ENCODE results near the gene SSBP4.

Gene SSBP4

DNA sequence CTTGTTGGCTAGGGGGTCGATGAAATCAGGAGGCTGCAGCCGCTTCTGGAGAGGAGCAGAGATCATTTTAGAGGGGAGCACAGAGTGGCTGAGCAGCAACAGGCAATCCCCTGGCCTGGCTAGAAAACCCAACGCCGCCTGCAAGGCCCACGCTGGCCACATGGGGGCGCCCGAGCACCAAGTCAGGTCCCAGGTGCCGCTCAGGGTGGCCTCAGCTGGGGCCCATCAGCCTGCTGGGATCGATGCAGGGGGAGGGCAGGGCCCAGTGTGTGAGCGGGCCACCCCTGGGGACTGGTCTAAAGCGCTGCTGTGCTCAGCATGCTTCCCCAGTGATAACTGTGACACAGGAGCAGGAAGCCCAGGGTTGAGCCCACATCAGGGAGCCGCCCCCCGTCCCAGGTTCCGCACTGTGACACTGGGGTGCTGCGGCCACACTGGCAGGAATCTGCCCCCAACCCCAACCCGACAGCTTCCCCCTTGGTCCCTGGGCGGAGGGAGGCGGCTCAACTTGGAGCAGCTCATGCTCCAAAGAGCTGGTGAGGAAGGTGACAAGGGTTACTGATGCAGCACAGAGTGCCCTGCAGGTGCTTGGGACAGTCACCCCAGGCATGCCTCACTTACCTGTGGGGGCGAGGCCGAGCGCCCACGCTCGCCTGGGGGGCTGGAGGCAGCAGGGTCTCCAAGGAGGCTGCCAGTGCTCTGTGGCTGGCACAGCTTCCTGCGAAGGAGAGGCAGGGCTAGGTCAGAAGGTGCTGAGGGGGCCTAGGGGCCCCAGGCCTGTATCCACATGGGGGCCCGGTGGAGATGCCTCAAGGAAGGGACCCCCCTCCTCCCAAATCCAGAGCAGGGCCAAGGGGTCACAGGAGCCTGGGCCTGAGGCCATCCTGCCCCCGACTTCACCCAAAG lies 32.0 kb downstream of the SSBP4 start (continued):
- TF ChIP-seq ZNF558 (tag by site-specific recombination; IDR thresholded peaks at IDR 0.05) = no peak
- TF ChIP-seq ZNF629 (tag by site-specific recombination; IDR thresholded peaks at IDR 0.05) = peak; percentile 22; the same call in 1 of the 2 replicates
- TF ChIP-seq ZNF549 (tag by site-specific recombination; IDR thresholded peaks at IDR 0.05) = no peak
- TF ChIP-seq ZIC2 (tag by site-specific recombination; IDR thresholded peaks at IDR 0.05) = peak; percentile 100
- peak; percentile 78 for TF ChIP-seq ZNF341 (tag by site-specific recombination; IDR thresholded peaks at IDR 0.05; ENCODE audit: low read depth)
- TF ChIP-seq, protein P1, sequence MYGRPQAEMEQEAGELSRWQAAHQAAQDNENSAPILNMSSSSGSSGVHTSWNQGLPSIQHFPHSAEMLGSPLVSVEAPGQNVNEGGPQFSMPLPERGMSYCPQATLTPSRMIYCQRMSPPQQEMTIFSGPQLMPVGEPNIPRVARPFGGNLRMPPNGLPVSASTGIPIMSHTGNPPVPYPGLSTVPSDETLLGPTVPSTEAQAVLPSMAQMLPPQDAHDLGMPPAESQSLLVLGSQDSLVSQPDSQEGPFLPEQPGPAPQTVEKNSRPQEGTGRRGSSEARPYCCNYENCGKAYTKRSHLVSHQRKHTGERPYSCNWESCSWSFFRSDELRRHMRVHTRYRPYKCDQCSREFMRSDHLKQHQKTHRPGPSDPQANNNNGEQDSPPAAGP (tag by site-specific recombination; IDR thresholded peaks at IDR 0.05) = peak; percentile 69

DNA sequence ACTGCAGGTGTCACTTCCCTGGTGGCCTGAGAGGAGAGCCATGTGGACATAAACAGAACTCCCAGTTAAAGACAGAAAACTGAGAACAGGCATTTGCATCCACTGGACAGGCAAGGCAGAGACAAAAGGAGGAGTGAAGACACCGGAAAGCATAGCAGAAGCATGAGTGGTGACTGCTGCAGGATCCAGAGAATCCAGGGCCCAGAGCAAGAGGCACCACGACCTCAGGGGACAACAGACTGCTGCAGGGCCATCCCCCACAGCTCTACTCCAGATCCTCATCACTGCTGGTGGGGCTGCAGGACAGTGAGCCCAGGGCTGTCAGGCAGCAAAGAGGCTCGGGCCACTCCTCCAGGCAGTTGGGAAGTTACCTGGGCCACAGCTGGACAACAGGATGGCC lies 33.2 kb downstream of the SSBP4 start:
- POLR2A ChIA-PET = no interaction called here

More for the DNA sequence above, 33.2 kb downstream of the SSBP4 start:
- Histone ChIP-seq H3K36me3 (ENCODE audit: control insufficient read depth in 2 of 2, insufficient read depth in 1 of 2, low read length in 2 of 2) (peaks cover 4 to 34% of the 10 kb centered on the region in 2 experiments; a peak in 2 of 3 replicates), H3K4me3 (ENCODE audit: low read depth, low read length) (no peak overlapping the region), H3K9me3 (ENCODE audit: control insufficient read depth, insufficient read depth, low read depth, low read length) (no peaks in the 10 kb centered on the region), H3K27ac (ENCODE audit: extremely low read depth, low read depth, low read length) (no peak overlapping the region), H3K4me1 (ENCODE audit: control insufficient read depth, insufficient read depth, low read length) (no peaks in the 10 kb centered on the region)
- CTCF ChIA-PET = interaction anchor here (1.1 to 7.5 kb wide), 5 partner anchors 9 to 49 kb away, joined by 3 to 85 read pairs (median 6); no protein-coding TSS in a partner anchor
- TF ChIP-seq ZSCAN16 (tag by site-specific recombination; IDR thresholded peaks at IDR 0.05) (no peak), EGR2 (tag by site-specific recombination; IDR thresholded peaks at IDR 0.05; ENCODE audit: low read depth) (no peak), MEIS1 (CRISPR knock-in tag; IDR thresholded peaks at IDR 0.05; ENCODE audit: borderline replicate concordance) (no peak), ZNF544 (tag by site-specific recombination; IDR thresholded peaks at IDR 0.05) (no peak), PRDM1 (tag by site-specific recombination; IDR thresholded peaks at IDR 0.05) (no peak), SCRT2 (tag by site-specific recombination; IDR thresholded peaks at IDR 0.05) (no peak), ZNF792 (tag by site-specific recombination; IDR thresholded peaks at IDR 0.05) (no peak), ZNF366 (tag by site-specific recombination; conservative IDR thresholded peaks at IDR 0.05) (no peak), TRIM28 (IDR thresholded peaks at IDR 0.05; ENCODE audit: borderline replicate concordance, low read length) (no peak), ZNF292 (tag by site-specific recombination; IDR thresholded peaks at IDR 0.05; ENCODE audit: borderline replicate concordance, low read depth) (no peak), ZNF423 (tag by site-specific recombination; IDR thresholded peaks at IDR 0.05) (no peak), ZNF677 (tag by site-specific recombination; IDR thresholded peaks at IDR 0.05) (no peak), HOXA7 (CRISPR knock-in tag; IDR thresholded peaks at IDR 0.05; ENCODE audit: borderline replicate concordance) (no peak), GFI1B (tag by site-specific recombination; IDR thresholded peaks at IDR 0.05) (no peak), SP3 (tag by site-specific recombination; IDR thresholded peaks at IDR 0.05) (no peak)
- TF ChIP-seq, protein P2, sequence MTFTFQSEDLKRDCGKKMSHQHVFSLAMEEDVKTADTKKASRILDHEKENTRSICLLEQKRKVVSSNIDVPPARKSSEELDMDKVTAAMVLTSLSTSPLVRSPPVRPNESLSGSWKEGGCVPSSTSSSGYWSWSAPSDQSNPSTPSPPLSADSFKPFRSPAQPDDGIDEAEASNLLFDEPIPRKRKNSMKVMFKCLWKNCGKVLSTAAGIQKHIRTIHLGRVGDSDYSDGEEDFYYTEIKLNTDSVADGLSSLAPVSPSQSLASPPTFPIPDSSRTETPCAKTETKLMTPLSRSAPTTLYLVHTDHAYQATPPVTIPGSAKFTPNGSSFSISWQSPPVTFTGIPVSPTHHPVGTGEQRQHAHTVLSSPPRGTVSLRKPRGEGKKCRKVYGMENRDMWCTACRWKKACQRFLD (tag by site-specific recombination; IDR thresholded peaks at IDR 0.05) = no peak
- TF ChIP-seq, protein P3, sequence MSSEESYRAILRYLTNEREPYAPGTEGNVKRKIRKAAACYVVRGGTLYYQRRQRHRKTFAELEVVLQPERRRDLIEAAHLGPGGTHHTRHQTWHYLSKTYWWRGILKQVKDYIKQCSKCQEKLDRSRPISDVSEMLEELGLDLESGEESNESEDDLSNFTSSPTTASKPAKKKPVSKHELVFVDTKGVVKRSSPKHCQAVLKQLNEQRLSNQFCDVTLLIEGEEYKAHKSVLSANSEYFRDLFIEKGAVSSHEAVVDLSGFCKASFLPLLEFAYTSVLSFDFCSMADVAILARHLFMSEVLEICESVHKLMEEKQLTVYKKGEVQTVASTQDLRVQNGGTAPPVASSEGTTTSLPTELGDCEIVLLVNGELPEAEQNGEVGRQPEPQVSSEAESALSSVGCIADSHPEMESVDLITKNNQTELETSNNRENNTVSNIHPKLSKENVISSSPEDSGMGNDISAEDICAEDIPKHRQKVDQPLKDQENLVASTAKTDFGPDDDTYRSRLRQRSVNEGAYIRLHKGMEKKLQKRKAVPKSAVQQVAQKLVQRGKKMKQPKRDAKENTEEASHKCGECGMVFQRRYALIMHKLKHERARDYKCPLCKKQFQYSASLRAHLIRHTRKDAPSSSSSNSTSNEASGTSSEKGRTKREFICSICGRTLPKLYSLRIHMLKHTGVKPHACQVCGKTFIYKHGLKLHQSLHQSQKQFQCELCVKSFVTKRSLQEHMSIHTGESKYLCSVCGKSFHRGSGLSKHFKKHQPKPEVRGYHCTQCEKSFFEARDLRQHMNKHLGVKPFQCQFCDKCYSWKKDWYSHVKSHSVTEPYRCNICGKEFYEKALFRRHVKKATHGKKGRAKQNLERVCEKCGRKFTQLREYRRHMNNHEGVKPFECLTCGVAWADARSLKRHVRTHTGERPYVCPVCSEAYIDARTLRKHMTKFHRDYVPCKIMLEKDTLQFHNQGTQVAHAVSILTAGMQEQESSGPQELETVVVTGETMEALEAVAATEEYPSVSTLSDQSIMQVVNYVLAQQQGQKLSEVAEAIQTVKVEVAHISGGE (tag by site-specific recombination; conservative IDR thresholded peaks at IDR 0.05; ENCODE audit: low read depth) = no peak
